ENCODE measurements around the gene SUV39H2.

Gene SUV39H2

DNA sequence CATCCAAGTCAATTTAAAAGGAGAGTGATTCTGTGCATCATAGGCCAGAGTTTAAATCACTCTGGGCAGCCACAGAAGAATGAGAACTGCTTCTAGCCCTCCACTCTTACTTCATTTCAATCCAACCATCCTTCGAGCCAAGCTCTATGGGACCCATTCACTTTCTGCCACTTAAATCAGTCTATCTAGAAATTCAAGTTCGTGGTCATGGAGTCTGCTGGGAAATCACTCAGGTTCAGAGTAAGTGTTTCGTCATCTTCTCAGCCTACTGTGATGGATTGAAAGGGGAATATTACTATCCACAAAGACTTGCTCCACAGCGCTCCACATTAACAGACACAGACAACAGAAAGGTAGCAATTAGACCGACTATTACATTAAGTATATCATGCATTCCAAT, 70.6 kb downstream of the SUV39H2 start:
- Histone ChIP-seq H3K27me3 (no peaks in the 10 kb centered on the region), H3K4me1 (peaks cover 36% of the 10 kb centered on the region), H3K4me2 (0 out of 2 replicates have a peak overlapping the region, but pooled peaks have one; percentile 89), H3K9ac (no peak overlapping the region), H4K20me1 (peaks cover 73% of the 10 kb centered on the region), H3K4me3 (no peak overlapping the region), H3K36me3 (peaks cover 65% of the 10 kb centered on the region), H3K27ac (no peak overlapping the region), H3K9me3 (no peaks in the 10 kb centered on the region)
- no peak for TF ChIP-seq Cebpa-rat (IDR thresholded peaks at IDR 0.05)

DNA sequence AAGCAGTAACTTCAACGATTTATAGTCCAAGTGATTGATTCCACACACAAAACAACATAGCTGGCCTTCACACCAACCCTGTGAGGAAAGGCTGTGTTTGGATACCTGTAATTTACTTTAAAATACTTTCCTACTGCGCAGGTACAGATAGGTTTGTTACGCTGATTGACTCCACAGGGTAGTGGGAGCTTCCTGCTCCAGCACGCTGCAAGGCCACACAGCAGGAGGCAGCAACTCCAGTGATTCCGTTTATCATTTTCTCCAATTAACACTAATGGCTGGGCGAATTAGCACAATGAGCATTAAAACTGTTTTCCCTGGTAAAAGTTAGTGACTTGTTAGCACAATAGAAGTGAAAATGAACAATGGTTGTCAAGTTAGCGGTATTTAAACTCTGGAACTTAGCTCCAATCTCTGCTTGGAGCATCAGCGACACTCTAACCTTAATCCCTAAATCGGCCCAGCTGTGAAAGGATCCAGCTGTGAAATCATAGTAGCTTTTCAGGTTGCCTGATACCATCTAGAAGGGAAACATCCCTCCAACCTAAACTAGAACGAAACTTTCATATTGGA, 74.3 kb downstream of the SUV39H2 start:
- peak overlapping the region; percentile 88 for H3K4me3 ChIP-seq
- H3K27ac ChIP-seq = peak overlapping the region; percentile 90
- peak overlapping the region; percentile 89 for H3K4me2 ChIP-seq
- no peak for TF ChIP-seq Cebpa-rat (IDR thresholded peaks at IDR 0.05)
- no peaks in the 10 kb centered on the region for H3K27me3 ChIP-seq
- H4K20me1 ChIP-seq = peaks cover 37% of the 10 kb centered on the region
- peaks cover 29% of the 10 kb centered on the region for H3K36me3 ChIP-seq
- peaks cover 45% of the 10 kb centered on the region for H3K4me1 ChIP-seq
- no peaks in the 10 kb centered on the region for H3K9me3 ChIP-seq
- peak overlapping the region; percentile 87 for H3K9ac ChIP-seq

DNA sequence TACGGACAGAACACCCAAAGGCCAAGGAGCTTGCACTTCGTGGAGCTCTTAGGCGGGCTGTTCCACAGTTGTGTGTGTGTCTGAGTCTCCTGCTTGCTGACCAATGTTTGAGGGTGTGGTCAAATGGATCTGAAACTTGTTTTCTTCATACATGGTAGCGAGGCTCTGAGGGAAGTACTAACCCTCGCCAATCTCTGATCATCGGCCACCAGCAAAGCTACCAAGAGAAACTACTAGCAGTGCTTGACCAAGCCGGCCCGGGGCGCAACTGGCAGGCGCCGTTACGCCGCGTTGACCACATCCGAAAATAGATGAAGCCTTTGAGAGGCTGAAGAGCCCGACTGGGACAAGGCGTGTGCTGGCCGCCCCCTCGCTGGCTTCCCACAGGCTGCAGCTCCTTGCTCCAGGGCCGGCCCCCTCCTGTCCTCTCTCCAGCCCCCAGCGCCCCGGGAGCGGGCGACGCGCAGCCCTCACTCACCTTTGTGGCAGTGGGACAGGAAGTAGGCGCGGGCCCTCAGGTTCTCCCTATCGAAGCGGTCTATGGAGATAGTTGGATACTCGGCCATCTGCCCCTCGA, 74.8 kb downstream of the SUV39H2 start:
- H3K4me1 ChIP-seq = peaks cover 45% of the 10 kb centered on the region
- peak overlapping the region; percentile 89 for H3K4me2 ChIP-seq
- no peak for TF ChIP-seq Cebpa-rat (IDR thresholded peaks at IDR 0.05)
- no peaks in the 10 kb centered on the region for H3K27me3 ChIP-seq
- peak overlapping the region; percentile 90 for H3K27ac ChIP-seq
- H3K4me3 ChIP-seq = peak overlapping the region; percentile 88
- H3K9ac ChIP-seq = peak overlapping the region; percentile 87
- no peaks in the 10 kb centered on the region for H3K9me3 ChIP-seq
- peaks cover 23% of the 10 kb centered on the region for H3K36me3 ChIP-seq
- peaks cover 31% of the 10 kb centered on the region for H4K20me1 ChIP-seq
